22Rv1 (cell line): Measurements from ENCODE around the gene CD22.

ENCODE experiments used
- H3K27ac ChIP-seq: fragments of 450-650 bp; 2 replicates; pipeline ENCODE4 v1.5.1; 2017
- CTCF ChIP-seq: fragments of 450-650 bp; IDR thresholded peaks from 2 replicates; pipeline ENCODE4 v1.5.1; 2017; ENCODE audit warnings: mild to moderate bottlenecking
- ZFX ChIP-seq: fragments of 450-650 bp; IDR thresholded peaks from 2 replicates; pipeline ENCODE4 v1.6.1; 2017; ENCODE audit warnings: antibody characterized with exemption, borderline replicate concordance

Gene CD22

GRCh38 chr19:35383536-35383935, 54.5 kb downstream of the CD22 start:
- TF ChIP-seq CTCF (no peak), ZFX (no peak)

GRCh38 chr19:35388277-35389054, 59.5 kb downstream of the CD22 start:
- no peak overlapping the region for H3K27ac ChIP-seq
- no peak for TF ChIP-seq ZFX
- no peak for TF ChIP-seq CTCF

More at GRCh38 chr19:35383536-35383935, 54.5 kb downstream of the CD22 start:
- H3K27ac ChIP-seq = no peak overlapping the region

GRCh38 chr19:35389192-35389861, 60.3 kb downstream of the CD22 start:
- H3K27ac ChIP-seq = no peak overlapping the region
- TF ChIP-seq ZFX (no peak), CTCF (no peak)

GRCh38 chr19:35392742-35393715, 64.0 kb downstream of the CD22 start:
- TF ChIP-seq CTCF (no peak), ZFX (no peak)
- H3K27ac ChIP-seq = no peak overlapping the region

- TF ChIP-seq ZFX (no peak), CTCF (no peak)
- no peak overlapping the region for H3K27ac ChIP-seq
Measured at GRCh38 chr19:35395382-35396199, 66.6 kb downstream of the CD22 start.

- TF ChIP-seq CTCF = no peak
- no peak for TF ChIP-seq ZFX
- H3K27ac ChIP-seq = no peak overlapping the region
Measured at GRCh38 chr19:35396240-35396885, 67.4 kb downstream of the CD22 start.
